ENCODE results near the gene KCNT1.

Gene KCNT1

DNA sequence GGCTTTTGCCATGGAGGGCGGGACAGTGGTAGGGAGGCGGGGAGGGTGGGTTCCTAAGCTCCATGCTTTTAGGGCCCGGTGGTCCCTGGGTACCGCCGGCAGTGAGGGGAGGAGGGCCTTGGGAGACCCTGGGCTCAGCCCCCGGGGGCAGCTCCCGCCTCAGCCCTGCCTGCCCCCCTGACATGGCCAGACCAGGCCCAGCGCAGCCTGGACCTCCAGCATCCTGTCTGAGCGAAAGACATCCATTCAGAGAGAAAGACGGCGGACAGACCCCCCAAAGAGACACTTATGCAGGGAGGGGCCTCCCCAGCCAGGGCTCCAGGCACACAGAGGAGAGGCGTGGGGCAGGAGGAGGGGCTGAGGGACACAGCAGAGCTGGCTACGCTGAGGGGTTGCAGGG lies 45.3 kb downstream of the KCNT1 start:
- DNase-seq (ENCODE audit: low read depth), result no peak

DNA sequence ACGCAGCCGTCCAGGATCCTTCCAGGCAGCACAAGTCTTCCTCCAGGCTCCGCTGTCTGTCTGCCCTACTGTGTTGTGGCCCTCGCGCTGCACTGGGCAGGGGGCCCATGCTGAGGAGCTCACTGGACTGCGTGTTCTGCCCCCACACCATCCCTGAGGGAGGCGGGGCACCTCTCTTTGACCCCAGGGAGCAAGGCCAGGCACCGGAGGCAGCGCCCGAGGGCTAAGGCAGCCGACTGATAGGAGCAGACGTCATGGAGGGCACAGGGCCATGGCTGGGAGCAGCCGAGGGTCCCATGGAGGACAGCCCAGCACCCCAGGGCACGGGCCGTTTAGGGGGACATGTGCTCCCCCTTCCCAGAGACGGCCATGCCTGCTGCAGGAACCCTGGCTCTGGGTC lies 46.7 kb downstream of the KCNT1 start:
- DNase-seq (ENCODE audit: low read depth), result no peak

DNA sequence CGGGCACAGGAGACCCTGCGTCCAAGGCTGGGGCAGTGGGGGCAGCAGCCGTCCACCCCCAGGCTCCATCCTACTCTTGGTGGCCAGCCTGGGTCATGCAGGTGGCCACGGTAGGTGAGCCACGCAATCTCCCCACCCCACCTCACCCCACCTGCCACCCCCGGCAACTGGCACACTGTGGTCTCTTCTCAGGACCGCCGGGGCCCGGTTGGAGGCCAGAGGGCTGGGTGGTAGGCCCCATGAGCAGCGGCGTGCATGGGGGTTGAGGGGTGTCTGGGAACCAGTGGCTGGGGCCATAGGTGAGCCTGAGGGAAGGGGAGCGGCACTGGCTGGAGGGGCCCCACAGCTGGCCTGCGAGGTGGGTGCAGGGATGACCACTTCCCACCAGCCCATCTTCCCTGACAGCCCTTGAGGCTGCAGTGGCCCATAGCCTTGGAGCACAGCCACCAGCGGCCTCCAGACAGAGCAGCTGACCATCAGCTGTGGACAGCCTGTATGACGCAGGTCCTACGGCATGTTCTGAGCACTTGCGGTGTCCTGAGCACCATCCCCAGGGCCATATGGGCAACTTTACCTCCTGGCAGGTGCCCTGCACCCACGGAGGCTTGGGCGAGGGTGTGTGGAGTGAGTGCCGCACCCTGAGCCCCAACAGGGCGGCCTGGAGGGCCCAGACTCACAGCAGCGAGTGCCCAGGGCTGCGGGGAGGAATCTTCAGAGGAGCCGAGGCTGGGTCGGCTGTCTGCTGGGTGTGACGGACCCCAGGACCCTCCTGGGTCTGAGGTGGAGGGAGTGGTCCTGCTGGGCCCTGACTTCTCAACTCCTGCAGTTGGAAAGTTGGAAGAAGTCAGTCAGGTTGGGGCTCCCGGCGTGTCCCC lies 47.4 kb downstream of the KCNT1 start:
- no peak for DNase-seq (ENCODE audit: low read depth)

DNA sequence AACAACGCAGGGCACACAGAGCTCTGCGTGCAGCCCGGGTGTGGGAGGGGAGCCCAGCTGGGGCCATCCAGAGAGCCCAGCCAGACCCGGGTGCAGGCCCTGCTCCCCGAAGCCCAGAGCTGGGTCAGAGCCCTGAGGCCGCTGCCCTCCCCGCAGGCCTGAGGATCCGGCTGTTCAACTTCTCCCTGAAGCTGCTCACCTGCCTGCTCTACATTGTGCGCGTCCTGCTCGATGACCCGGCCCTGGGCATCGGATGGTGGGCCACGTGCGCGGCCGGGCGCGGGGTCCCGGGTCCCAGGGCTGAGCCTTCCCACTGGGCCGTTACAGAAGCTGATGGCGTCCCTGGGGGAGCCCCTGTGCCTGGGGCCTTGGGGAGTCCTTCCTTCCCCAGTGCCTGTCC lies 48.8 kb downstream of the KCNT1 start:
- DNase-seq (ENCODE audit: low read depth), result no peak

DNA sequence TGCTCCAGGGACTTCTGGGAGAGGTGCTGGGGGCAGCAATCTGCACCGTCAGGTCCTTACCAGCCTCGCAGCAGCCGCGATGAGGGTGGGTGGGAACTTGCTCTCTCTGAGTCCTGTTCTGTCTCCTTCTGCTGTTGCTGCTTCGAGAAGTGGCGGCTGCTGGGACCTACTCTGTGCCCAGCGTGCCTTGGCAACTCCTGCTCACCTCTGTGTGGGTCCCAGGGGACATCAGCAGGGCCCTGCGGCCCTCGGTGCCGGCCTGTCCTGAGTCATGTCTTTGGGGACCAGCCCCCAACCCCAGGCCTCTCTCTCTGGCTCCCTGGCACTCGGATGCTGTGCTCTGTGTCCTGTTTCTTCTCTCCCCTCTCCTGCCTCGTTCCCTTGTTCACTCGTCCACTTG lies 49.5 kb downstream of the KCNT1 start:
- no peak for DNase-seq (ENCODE audit: low read depth)

DNA sequence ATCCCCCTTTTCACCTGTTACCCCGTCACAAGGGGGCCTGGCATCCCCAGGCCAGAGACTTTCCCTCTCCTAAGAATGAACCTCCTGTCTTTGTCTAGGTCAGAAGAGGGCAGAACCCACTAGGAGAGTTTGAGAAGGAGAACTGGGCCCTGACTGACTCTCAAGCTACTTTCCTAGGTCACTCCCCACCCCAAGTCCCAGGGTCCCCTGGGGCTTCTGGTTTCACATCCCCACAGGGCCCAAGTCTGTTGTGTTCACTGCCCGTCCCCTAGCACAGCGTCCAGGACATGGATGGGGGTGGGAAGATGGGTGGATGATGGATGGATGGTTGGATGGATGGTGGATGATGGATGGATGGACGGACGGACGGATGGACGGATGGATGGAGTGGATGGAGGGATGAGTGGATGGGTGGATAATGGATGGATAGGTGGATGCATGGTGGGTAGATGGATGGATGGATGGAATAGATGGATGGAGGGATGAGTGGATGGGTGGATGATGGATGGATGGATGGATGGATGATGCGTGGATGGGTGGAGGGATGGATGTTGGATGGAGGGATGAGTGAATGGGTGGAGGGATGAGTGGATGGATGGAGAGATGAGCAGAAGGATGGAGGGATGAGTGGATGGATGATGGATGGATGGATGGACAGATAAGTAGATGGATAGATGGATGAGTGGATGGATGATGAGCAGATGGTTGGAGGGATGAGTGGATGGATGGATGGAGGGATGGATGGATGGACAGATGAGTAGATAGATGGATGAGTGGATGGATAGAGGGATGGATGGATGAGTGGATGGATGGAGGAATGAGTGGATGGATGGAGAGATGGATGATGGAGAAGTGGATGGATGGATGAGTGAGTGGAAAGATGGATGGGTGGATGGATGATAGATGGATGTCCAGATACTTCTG lies 50.6 kb downstream of the KCNT1 start:
- DNase-seq (ENCODE audit: low read depth), result no peak

DNA sequence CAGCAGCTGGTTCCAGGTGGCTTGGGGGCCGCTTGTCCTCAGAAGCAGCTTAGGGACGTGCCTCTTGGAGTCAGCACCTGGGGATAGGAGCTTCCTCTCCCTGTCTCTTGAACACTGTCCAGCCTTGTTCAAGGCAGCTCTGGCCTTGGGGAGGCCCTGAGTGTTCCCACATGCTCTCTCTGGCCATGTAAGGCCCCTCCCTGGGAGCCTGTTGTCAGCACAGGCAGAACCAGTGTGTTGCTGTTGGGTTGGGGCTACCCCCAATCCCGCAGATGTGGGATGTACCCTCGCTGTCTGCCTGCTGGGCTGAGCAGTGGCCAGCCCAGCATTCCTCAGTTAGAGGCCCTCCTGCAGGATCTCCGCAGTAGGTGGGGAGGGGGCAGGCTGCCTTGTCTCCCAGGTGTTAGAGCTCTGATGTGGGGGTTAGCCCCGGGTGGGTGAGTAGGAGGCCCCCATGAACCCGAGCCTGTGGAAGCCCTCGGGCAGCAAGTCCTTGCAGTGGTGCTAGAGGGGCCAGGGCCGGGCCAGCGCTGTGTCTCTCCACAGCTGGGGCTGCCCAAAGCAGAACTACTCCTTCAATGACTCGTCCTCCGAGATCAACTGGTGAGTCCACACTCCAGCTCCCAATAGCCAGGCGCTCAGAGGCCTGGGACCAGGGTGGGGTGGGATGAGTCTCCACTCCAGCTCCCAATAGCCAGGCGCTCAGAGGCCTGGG lies 51.6 kb downstream of the KCNT1 start:
- DNase-seq (ENCODE audit: low read depth), result no peak

DNA sequence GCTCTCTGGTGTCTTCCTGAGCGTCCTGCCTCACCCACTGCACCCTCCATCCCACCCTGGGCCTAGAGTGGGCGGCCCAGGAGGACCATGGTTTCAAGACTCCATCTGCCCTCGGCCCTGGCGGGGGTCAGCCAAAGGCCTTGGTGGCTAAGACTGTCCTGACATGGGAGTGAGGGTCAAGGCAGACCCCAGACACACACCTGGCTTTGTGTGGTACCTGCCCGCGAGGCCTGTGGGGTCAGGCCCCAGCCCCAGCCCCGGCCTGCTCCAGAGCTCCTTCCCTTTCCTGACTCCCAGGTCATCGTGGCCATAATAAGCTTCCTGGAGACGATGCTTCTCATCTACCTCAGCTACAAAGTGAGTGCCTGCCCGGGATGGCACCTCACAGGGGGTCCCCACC lies 54.6 kb downstream of the KCNT1 start:
- no peak for DNase-seq (ENCODE audit: low read depth)

DNA sequence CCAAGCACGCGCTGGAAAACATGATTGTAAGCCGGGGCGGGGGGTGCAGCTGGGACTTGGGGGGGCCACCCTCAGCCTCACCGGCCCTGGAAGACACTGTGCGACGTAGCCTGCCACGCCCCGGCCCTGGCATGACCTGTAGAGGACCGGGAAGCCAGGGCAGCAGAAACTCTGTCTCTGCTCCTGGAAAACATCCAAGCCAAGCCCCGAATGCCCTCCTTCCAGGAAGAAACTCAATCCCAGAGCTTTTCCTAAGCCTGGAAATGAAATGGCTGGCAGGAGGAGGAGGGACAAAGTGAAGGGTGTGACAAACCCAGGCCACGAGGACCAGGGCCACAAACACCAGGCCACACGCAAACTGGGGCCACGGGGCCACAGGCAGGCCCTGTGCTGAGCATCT lies 55.4 kb downstream of the KCNT1 start:
- no peak for DNase-seq (ENCODE audit: low read depth)

DNA sequence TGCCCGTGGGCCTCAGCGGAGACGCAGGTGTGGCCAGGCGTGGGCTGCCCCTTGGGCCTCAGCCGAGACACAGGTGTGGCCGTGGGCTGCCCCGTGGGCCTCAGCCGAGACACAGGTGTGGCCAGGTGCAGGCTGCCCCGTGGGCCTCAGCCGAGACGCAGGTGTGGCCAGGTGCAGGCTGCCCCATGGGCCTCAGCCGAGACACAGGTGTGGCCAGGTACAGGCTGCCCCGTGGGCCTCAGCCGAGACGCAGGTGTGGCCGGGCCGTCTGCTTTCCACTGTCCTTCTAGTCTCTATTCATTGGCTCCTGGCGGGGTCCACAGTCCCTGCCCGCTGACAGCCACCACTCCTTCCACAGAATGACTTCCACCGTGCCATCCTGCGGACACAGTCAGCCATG lies 56.1 kb downstream of the KCNT1 start:
- DNase-seq (ENCODE audit: low read depth), result no peak

DNA sequence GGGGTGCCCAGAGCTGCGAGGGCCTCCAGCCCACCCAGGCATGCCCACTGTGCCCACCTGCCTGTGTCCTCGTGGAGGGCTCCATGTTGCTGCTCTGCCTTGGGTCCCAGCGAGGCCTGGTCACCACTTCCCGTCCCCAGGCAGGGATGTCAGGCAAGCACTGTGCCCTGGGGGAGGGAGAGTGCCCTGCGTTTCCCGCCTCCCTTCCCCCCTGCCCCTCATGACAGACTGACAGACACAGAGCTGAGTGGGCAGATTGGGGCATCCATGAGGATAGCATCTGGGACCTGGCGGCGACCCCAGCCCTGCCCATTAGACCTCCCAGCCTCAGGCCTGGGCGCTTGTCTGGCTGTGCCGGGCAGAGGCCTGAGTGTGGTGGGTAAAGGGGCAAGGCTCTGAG lies 56.9 kb downstream of the KCNT1 start:
- no peak for DNase-seq (ENCODE audit: low read depth)

DNA sequence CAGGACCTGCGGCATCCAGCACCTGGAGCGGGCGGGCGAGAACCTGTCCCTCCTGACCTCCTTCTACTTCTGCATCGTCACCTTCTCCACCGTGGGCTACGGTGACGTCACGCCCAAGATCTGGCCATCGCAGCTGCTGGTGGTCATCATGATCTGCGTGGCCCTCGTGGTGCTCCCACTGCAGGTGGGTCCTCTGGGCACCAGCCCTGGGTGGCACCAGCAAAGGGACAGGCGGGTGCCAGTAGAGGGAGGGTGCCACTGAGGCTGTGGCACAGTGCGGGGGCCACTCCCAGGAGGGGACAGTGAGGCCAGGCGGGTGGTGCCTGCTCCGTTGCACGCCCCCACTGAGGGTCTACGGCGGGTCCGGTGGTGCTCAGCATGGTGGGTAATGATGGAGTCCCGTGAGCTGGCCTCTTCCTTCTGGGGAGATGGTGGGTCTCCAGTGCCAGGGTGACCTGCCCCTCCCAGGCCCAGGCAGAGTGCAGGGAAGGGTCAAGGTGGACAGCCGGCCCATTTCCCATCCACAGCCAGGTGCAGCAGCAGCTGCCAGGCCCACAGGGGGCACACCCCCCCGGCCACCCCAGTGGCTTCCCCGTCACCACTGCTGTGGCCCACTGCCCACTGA lies 57.8 kb downstream of the KCNT1 start:
- no peak for DNase-seq (ENCODE audit: low read depth)

DNA sequence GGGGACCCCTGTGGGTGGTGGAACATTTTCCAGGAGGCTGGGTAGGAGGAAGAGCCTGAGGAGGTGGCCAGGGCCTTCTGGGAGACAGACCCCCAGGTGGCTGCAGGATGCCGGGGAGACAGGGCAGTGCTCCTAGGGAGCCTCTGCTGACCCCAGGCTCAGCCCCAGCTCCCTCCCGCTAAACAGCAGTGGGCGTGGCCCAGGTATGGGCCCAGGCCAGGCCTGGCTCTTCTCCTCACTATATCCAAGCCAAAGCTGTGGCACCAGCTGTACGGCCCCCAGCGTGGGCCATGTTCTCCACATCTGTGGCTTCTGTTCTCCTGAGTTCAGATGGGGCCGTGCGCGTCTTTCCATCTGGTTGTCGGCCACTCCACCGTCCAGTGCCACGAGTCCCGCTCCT lies 58.5 kb downstream of the KCNT1 start:
- no peak for DNase-seq (ENCODE audit: low read depth)

DNA sequence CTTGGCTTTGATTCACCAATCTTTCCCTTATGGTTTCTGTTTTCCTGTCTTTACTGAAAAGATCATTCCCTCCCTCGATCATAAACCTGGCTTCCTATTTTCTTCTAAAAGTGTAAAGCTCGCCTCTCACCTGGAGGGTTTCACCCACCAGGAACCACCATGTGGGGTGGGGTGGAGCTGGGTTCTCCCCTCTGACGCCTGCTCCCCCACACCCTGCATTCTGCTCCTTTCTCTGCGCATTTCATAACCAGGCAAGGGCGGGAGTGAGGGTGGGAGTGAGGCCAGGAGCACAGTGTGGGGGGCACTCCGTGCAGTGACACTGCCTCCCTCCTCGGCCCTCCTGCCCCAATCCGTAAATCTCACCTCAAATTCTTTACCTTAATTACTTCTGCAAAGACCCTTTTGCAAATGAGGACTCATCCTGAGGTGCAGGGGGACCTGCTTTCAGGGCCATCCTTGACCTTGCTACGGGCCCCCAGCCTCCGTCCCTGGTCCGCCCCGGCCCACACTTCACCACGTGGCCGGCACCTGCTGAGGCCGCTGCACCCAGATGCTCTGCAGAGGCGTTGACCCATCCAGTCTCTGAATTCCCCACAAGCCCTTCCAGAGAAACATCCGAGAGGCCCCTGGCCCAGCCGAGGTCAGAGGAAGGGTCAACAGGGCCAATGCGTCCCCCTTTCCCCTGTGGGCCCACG lies 59.3 kb downstream of the KCNT1 start:
- DNase-seq (ENCODE audit: low read depth), result no peak

DNA sequence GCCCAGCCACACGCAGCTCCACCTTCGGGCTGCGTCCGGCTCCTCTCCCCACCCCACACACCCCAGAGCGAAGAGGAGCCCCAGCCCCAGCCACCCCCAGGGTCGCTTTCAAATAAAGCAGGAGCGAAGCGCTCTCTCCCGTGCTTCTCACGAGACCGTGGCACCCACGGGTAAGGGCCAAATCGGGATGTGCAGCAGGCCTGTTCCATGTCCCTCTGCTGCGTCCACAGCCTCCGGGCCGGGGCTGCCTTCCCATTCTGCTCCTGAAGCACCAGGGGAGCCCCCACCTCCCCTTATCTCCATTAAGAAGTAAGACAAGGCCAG lies 59.8 kb downstream of the KCNT1 start:
- DNase-seq (ENCODE audit: low read depth), result no peak

DNA sequence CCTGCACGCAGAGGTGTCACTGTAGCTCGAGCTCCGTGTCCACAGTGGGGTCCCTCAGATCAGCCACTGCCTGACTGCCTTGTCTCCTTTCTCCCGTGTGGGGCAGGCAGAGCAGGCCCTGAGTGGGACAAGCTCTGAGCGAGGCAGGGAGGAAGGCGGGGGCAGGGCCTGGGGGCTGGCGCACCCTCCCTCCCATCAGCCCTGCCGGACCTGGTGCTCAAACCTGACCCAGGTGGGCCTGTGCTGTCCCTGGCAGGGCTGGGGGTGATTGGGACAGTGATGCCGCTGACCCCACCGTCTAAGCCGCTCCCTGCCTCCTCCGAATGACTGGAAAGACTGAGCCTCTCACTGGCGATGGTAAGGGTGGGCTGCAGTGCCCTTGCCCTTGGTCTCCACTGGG lies 60.9 kb downstream of the KCNT1 start:
- DNase-seq (ENCODE audit: low read depth), result no peak

DNA sequence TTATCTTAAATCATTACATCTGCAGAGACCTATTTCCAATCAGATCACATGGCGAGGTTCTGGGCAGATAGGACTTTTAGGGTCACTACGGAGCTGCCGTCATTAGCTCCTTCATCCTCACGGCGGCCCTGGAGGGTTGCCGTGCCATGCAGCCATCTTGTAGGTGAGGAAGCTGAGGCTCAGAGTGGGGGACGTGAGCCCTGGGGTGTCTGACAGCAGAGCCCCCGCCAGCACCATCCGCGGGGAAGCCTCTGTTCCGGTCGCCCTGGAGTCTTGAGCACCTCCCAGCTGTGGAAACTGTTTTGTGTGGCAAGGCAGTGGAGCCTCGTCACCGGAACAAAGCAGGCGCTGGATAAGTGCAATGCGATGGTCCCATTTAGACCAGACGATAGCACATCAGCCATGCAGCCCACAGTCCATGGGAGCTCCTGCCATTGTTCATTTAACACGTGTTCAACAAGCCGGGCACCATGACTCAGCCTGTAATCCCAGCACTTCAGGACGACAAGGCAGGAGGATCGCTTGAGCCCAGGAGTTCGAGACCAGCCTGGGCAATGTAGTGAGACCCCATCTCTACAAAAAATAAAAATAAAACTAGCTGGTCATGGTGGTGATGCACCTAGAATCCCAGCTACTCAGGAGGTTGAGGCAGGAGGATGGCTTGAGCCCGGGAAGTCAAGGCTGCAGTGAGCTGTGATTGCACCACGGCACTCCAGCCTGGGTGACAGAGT lies 61.9 kb downstream of the KCNT1 start:
- no peak for DNase-seq (ENCODE audit: low read depth)

DNA sequence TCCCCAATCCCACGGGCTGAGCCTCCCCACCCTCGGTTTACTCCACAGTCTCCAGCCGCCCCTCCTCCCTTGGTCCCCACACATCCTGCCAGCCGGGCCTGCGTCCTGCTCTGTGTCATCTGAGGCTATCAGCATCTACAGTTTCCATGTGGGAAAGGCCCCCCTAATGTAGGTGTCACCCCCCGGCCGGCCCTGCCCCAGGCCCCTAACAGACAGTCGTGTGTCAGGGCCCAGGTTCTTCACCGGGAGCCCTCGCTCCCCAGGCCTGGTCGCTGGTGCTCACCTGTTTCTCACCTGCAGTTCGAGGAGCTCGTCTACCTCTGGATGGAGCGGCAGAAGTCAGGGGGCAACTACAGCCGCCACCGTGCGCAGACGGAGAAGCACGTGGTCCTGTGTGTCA lies 62.7 kb downstream of the KCNT1 start:
- DNase-seq (ENCODE audit: low read depth), result no peak

DNA sequence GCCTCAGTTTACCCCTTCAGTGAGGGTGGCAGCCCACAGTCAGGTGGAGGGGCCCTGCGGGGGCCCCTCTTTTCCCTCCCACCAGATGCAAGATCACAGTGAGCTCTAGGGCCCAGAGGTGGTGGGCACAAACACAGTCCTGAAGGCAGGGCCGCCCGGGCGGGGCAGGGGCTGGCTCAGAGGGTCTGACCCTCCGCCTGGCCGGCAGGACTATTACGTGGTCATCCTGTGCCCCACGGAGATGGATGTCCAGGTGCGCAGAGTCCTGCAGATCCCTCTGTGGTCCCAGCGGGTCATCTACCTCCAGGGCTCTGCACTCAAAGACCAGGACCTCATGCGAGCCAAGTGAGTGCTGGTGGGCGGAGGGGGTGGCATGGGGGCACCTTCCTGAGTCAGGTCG lies 63.4 kb downstream of the KCNT1 start:
- DNase-seq (ENCODE audit: low read depth), result no peak

DNA sequence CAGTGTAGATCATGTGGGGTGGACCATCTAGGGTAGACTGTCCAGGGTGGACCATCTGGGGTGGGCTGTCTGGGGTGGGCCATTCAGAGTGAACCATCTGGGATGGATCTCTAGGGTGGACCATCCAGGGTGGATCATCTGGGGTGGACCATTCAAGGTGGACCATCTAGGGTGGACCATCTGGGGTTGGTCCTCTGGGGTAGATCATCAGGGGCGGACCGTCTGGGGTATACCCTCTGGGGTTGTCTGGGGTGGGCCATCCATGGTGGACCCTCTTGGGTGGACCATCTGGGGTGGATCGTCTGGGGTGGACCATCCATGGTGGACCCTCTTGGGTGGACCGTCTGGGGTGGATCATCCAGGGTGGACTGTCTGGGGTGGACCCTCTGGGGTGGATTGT lies 64.3 kb downstream of the KCNT1 start:
- no peak for DNase-seq (ENCODE audit: low read depth)

DNA sequence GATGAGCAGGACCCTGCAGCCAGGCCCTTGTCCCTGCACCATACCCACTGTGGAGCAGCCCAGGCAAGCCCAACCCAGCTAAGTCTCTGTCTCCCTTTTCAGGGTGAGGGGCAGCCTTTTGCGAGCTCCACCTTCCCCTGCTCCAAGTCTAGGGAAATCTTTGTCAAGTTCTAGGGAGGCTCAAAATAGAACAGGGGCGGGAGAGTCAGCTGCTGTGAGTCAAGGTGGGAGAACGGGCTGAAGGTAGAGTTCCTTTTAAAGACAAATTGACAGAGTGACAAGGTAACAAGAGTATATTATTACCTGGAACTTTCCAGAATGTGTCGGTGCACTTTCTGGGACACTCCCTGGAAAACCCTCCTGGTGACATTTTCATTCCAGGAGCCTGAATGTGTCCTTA lies 64.7 kb downstream of the KCNT1 start:
- DNase-seq (ENCODE audit: low read depth), result no peak

Data from activated gamma-delta T cell treated with anti-CD3 and anti-CD28 coated beads, Interleukin-2, amount 50 U/mL, for 16 hours (primary cell).